Ectodermal cell (in vitro differentiated cells): ENCODE results near the gene M1AP.
"Not testable (repeated sequence)": the region's sequence is repeated elsewhere in the genome, so short reads cannot be mapped to it uniquely, and the experiment has no call there.

Source experiments
- H3K27ac ChIP-seq: 2 replicates; pipeline ENCODE4 v1.7.0; 2013; ENCODE audit warnings: mild to moderate bottlenecking, low read depth, low read length; ENCODE audit not compliant: insufficient read depth, poor library complexity, severe bottlenecking
- H3K27me3 ChIP-seq: 2 replicates; pipeline ENCODE4 v1.7.0; 2013; ENCODE audit warnings: mild to moderate bottlenecking, low read length; ENCODE audit not compliant: insufficient read depth, control insufficient read depth, poor library complexity, severe bottlenecking
- H3K36me3 ChIP-seq: one replicate; pipeline ENCODE4 v1.7.0; 2013; ENCODE audit warnings: low read length; ENCODE audit not compliant: control insufficient read depth, insufficient read depth
- H3K4me1 ChIP-seq: one replicate; pipeline ENCODE4 v1.7.0; 2013; ENCODE audit warnings: low read length; ENCODE audit not compliant: control insufficient read depth, insufficient read depth
- H3K4me3 ChIP-seq: 2 replicates; pipeline ENCODE4 v1.7.0; 2013; ENCODE audit warnings: low read depth, low read length, control low read depth; ENCODE audit not compliant: insufficient read depth
- H3K9me3 ChIP-seq: 2 replicates; pipeline ENCODE4 v1.7.0; 2013; ENCODE audit warnings: mild to moderate bottlenecking, low read length, moderate library complexity; ENCODE audit not compliant: control insufficient read depth
- WGBS, 2 experiments: methylation state at CpG; one replicate each; pipeline ENCODE4 v1.1.7; 2013; ENCODE audit warnings: missing lambda C conversion rate in 2 of 2; 5-methylcytosine and 5-hydroxymethylcytosine counted together

Gene M1AP

DNA sequence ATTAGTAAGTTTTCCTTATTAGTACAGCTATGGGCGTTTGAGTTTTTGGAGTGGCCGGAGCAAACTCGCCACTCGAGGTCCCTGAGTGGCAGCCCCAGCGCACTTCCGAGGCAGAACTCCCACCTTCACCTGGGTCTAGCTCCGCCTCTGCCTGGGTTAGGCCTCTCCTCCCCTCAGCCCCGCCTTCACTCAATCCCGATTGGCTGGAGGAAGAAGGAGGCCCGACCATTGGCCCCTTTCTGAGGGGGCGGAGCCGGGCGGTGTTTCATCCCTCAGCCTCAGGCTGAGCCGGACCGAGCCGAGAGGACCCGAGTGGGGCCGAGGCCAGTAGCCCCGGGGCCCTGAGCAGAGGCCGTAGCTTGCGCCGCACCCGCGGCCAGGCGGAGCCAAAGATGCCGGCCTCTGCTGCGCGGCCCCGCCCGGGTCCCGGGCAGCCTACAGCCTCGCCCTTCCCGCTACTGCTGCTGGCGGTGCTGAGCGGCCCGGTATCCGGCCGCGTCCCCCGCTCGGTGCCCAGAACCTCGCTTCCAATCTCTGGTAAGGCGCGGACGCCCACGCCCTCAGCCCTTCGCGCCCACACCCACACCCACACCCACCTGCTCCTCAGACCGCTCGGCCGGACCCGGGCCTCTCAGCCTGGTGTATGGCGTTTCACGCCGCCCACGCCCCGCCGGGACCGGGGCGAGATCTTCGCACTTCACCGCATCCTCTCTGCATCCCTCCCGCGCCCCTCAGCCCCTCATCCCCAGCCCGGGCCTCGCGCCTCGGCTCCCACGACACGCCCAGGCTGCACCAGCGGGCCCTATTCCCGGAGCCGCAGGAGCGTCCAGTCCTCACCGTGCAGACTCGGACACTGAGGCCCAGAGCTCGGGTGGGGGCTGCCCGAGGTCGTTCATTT lies 6.1 kb upstream of the M1AP start, which contains the start of gene SEMA4F:
SEMA4F (plus strand) TSS at position 263 of the 898 bp plus-strand sequence; CDS start at position 393, 130 bp downstream.
- H3K4me1 ChIP-seq: no peaks in the 10 kb centered on the region
- no peak within 1 kb of the TSS for H3K27ac ChIP-seq
- H3K27me3 ChIP-seq: peaks cover 37% of the 10 kb centered on the region
- H3K4me3 ChIP-seq: peak within 1 kb of the TSS; percentile 60
- 2% methylated on average over 79 of the region's 79 CpGs for WGBS, 2 experiments
- H3K9me3 ChIP-seq: no peaks in the 10 kb centered on the region
- H3K36me3 ChIP-seq: no peaks in the 10 kb centered on the region

DNA sequence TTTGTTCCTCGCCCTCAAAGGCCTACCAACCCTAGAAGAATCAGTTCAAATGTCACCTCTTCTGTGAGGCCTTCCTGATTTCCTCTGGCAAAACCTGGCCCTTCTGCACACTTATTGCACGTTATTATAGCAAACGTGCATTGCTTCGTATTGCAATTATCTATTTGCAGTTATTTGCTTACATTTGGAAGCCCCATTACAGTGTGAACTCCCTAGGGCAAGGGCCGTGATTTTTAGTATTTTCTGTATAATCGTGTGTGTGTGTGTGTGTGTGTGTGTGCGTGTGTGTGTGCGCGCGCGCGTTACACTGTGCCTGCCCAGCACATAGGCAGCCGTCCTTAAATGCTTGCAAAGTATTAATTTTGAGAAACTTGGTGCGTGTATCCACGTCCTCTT lies 5.5 kb upstream of the M1AP start:
- H3K27me3 ChIP-seq: peaks cover 44% of the 10 kb centered on the region
- no peaks in the 10 kb centered on the region for H3K4me1 ChIP-seq
- no peak overlapping the region for H3K27ac ChIP-seq
- no peaks in the 10 kb centered on the region for H3K9me3 ChIP-seq
- no peaks in the 10 kb centered on the region for H3K36me3 ChIP-seq
- WGBS, 2 experiments: 34 to 44% methylated on average over 15 of the region's 15 CpGs
- H3K4me3 ChIP-seq: peak overlapping the region; percentile 60

DNA sequence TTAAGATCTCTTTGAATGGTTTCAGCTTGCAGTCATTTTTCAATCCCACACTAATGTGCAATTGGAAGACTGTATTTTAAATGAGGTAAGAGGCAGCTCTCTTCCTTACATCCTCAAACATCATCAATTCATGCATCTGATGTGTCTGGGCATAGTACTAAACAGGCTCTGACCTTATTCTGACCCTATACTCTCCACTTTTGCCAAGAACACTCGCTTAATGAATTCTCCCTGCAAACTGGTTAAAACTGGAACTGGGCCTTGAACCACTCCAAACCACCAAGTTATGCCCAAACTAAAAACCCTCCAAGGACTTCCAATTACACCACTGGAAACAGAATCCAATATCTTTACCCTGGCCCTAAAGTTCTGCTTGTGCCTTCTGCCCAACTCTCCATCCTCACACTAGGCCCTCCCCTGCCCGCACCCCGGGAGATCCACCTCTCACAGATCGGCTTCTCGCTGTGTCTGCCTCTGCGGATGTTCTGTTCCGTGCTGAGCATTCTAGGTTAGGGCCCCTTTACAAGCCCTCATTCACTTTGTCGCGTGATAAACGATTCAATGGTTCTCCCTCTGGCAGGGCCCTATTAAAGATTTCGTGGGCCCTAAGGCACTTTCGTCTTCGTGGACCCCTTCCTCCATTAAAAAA lies 1.2 kb downstream of the M1AP start:
- Histone ChIP-seq H3K27ac (no peak overlapping the region), H3K4me1 (no peaks in the 10 kb centered on the region), H3K4me3 (no peak overlapping the region), H3K36me3 (no peaks in the 10 kb centered on the region), H3K9me3 (no peaks in the 10 kb centered on the region), H3K27me3 (peaks cover 30% of the 10 kb centered on the region)
- 89% methylated on average over 13 of the region's 13 CpGs for WGBS, 2 experiments

DNA sequence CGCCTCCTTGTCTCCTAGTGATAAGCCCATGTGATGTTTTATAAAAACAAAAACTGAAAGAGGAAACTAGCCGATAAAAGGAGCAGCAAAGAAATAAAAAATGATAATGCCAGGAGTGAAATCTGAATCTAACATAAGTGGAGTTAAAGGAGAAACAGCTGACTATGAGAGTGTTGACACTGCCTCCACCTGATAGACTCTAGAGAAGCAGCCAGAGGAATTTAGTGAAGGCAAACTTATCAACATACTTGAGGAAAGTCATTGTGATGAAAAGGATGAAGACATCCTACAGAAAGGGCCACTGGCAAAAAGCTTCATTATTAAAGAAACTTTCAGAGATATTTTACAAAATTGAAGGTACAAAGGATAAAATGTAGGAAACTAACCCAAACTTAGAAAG lies 1.9 kb downstream of the M1AP start:
- Histone ChIP-seq H3K36me3 (no peaks in the 10 kb centered on the region), H3K27me3 (peaks cover 30% of the 10 kb centered on the region), H3K4me1 (no peaks in the 10 kb centered on the region), H3K27ac (no peak overlapping the region), H3K4me3 (no peak overlapping the region), H3K9me3 (no peaks in the 10 kb centered on the region)
- 91 to 96% methylated on average over 2 of the region's 2 CpGs for WGBS, 2 experiments

DNA sequence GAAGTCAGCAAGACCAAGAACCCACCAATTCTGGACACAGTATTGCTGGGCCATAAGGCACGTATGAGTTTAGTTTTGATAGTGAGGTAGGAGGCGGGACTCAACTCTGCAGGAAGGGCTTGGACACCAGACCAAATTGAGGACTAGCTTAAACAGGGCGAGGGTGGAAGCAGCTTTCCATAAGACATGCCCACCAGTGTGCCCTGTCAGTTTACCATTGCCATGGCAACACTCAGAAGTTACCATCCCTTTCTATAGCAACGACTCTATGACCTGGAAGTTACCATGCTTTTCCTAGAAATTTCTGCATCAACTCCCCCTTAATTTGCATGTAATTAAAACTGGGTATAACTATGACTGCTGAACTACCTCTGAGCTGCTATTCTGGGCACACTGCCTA lies 2.8 kb downstream of the M1AP start:
- H3K9me3 ChIP-seq: no peaks in the 10 kb centered on the region
- peaks cover 30% of the 10 kb centered on the region for H3K27me3 ChIP-seq
- 82 to 95% methylated on average over 4 of the region's 4 CpGs for WGBS, 2 experiments
- H3K36me3 ChIP-seq: no peaks in the 10 kb centered on the region
- H3K27ac ChIP-seq: no peak overlapping the region
- no peak overlapping the region for H3K4me3 ChIP-seq
- no peaks in the 10 kb centered on the region for H3K4me1 ChIP-seq

DNA sequence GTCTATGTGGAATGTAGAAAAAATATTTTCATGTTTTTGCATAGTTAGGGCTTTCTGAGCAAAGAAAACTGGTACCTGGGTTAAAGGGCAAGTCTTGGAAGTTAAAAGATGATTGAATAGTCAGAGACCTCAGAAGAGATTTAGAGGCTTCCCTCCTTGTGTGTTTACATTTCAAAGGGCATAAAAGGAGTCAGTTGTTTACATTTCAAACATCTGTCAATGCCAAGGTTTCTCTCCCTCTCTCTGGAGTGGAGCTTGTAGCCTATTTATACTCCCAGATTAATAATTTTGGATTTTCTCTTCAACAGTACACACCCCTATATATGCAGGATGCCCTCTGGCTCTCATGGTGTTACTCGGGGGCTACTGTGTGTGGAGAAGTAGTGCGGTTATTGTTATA lies 8.6 kb downstream of the M1AP start:
- H3K36me3 ChIP-seq: no peaks in the 10 kb centered on the region
- no peaks in the 10 kb centered on the region for H3K4me1 ChIP-seq
- no peak overlapping the region for H3K4me3 ChIP-seq
- no peaks in the 10 kb centered on the region for H3K27me3 ChIP-seq
- WGBS, 2 experiments: no CpG with 5 or more reads among the region's 2 CpGs
- no peaks in the 10 kb centered on the region for H3K9me3 ChIP-seq
- no peak overlapping the region for H3K27ac ChIP-seq

DNA sequence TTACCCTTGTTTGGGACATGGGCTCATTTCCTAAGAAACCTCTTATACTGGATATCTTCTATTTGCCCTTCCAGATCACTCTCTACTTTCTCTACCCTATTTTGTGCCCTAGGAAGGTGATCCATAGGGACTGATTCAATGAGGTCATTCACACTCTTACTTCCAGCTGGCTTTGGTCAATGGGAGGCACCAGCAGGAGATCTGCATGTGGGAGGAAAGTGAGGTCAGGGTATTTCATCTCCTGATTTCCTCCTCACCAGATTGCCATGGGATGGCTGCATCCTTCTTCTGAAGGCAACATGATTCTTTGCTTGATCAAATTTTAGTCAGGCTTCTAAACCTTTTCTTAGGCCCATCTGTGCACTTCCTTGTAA lies 15.2 kb downstream of the M1AP start:
- H3K27ac ChIP-seq: no peak overlapping the region
- H3K9me3 ChIP-seq: no peaks in the 10 kb centered on the region
- no peaks in the 10 kb centered on the region for H3K27me3 ChIP-seq
- peaks cover 11% of the 10 kb centered on the region for H3K4me1 ChIP-seq
- H3K4me3 ChIP-seq: no peak overlapping the region
- no peaks in the 10 kb centered on the region for H3K36me3 ChIP-seq

DNA sequence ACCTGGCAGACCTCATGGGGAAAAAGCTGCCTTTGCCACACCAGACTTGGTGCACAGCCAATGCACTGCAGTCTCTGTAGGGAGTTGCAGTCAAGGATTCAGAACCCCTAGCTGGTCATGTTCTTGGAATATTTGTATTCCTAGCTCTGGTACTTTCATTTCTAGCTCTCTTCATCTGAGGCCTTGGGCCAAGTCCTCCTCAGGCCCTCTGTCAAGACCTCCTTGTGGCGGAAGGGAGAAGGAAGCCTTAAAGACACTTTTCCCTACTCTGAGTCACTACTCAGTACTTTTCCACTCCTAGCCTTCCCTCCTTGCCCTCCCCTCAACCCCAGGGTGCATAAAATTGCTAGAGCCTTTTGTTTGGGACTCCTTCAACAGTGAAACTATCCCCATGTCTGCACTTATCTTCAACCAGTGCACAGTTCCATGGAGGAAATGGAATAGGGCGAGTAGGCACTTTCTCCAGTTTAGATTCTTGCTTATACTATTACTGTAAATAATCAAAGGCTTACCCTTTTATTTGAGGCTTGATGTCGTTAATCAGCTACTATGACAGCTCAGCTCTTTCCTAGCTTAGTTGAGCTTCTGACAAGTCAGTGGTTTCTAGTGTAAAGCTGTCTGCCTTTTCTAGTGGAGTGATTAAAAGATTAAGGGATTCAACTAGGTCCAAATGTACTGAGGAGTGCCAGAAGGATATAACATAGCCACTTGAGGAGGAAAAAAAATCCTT lies 15.8 kb downstream of the M1AP start:
- no peaks in the 10 kb centered on the region for H3K9me3 ChIP-seq
- H3K27ac ChIP-seq: no peak overlapping the region
- no peak overlapping the region for H3K4me3 ChIP-seq
- 80 to 86% methylated on average over 2 to 3 of the region's 3 CpGs for WGBS, 2 experiments
- H3K27me3 ChIP-seq: no peaks in the 10 kb centered on the region
- peaks cover 11% of the 10 kb centered on the region for H3K4me1 ChIP-seq
- H3K36me3 ChIP-seq: no peaks in the 10 kb centered on the region

DNA sequence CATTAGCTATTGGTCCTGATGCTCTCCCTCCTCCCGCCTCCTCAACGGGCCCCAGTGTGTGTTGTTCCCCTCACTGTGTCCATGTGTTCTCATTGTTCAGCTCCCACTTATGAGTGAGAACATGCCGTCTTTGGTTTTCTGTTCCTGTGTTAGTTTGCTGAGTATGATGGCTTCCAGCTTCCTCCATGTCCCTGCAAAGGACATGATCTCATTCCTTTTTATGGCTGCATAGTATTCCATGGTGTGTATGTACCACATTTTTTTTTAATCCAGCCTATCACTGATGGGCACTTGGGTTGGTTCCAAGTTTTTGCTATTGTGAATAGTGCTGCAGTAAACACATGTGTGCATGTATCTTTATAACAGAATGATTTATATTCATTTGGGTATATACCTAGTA lies 17.7 kb downstream of the M1AP start:
- not testable (repeated sequence) for H3K4me3 ChIP-seq, H3K9me3 ChIP-seq, H3K36me3 ChIP-seq, H3K27ac ChIP-seq, H3K27me3 ChIP-seq
- 88 to 94% methylated on average over 3 of the region's 3 CpGs for WGBS, 2 experiments
- peaks cover 11% of the 10 kb centered on the region for H3K4me1 ChIP-seq

DNA sequence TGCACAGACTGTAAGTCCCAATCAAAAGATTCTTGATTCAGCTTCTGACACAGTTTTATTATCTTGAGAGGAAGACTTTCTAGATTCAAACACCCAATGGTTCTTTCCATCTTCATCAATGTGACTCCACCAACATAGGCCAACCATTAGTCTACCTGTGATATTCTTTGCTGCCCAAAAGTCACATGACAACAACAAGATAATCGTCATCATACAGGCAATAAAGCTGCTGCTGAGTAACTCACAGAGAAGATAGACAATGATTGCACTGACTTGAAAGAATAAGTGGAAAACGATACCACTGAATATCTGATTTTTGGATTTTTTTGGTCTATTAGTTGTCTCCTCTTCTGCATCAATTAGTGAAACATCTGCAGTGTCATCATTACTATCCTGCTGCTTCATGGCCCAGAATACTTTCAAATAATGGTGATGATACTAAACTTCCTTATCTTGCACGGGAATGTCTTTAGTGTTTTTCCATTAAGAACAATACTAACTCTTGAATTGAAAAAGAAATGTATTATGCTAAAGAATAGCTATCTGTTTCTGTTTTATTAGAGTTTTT lies 19.5 kb downstream of the M1AP start:
- Histone ChIP-seq H3K9me3 (no peaks in the 10 kb centered on the region), H3K36me3 (no peaks in the 10 kb centered on the region), H3K27me3 (no peaks in the 10 kb centered on the region), H3K4me3 (no peak overlapping the region), H3K27ac (no peak overlapping the region), H3K4me1 (peaks cover 11% of the 10 kb centered on the region)
- 92 to 93% methylated on average over 2 of the region's 3 CpGs for WGBS, 2 experiments
